IMR-90 (cell line): ENCODE results near the gene BLTP3B. TPM values are rescaled to one million over a fixed set of nuclear protein-coding genes. Genes with fewer than 3 reads are reported as not detected.

Source experiments
- ATAC-seq: fragments of 200-7000 bp; cut with Tn5 transposase; 2 replicates; pipeline ENCODE4 v1.9.1; 2020; ENCODE audit warnings: low read depth, mild to moderate bottlenecking, moderate library complexity
- BruUV-seq: library from RNA; stranded (reverse); fragments of 400-500 nt; replicated peaks from 2 replicates; lab custom pipeline; 2021; lab: Mats Ljungman, UMichigan
- CTCF ChIA-PET: fragments of 300-600 bp; formaldehyde crosslinking; extraction: SDS; loops from one replicate; lab custom pipeline; 2021; ENCODE audit warnings: antibody characterized with exemption; lab: Yijun Ruan, JAX
- POLR2A ChIA-PET: fragments of 300-600 bp; sonication (Branson Sonifier 250); formaldehyde crosslinking; loops from one replicate; lab custom pipeline; 2022; ENCODE audit warnings: antibody characterized with exemption; ENCODE audit not compliant: unreplicated experiment; lab: Charles Lee
- DNase-seq: peaks from one replicate; pipeline ENCODE4 v3.0.0; 2013
- H2AFZ ChIP-seq: replicated peaks from 2 replicates; pipeline ENCODE3; 2013; ENCODE audit warnings: low read length, mild to moderate bottlenecking; ENCODE audit not compliant: poor library complexity
- H2AK5ac ChIP-seq: 2 replicates; pipeline ENCODE4 v1.6.1; 2013; ENCODE audit warnings: low read depth, low read length, inconsistent platforms
- H2AK9ac ChIP-seq: replicated peaks from 2 replicates; pipeline ENCODE3; 2013; ENCODE audit warnings: mild to moderate bottlenecking, low read depth, low read length, moderate library complexity; ENCODE audit not compliant: poor library complexity
- H2BK120ac ChIP-seq: 2 replicates; pipeline ENCODE4 v1.6.1; 2013; ENCODE audit warnings: low read depth, low read length, inconsistent platforms
- H2BK15ac ChIP-seq: 3 replicates; pipeline ENCODE4 v1.6.1; 2013; ENCODE audit warnings: low read depth, low read length, inconsistent platforms
- H2BK20ac ChIP-seq: 2 replicates; pipeline ENCODE4 v1.6.1; 2013; ENCODE audit warnings: low read depth, mild to moderate bottlenecking, inconsistent platforms, low read length, moderate library complexity
- H2BK5ac ChIP-seq: 2 replicates; pipeline ENCODE4 v1.6.1; 2013; ENCODE audit warnings: mild to moderate bottlenecking, low read depth, low read length, inconsistent platforms; ENCODE audit not compliant: poor library complexity, severe bottlenecking
- H3K14ac ChIP-seq: replicated peaks from 2 replicates; pipeline ENCODE4 v1.6.1; 2013; ENCODE audit warnings: low read depth, low read length, inconsistent platforms
- H3K18ac ChIP-seq: 2 replicates; pipeline ENCODE4 v1.6.1; 2013; ENCODE audit warnings: low read depth, low read length, control low read depth
- H3K23ac ChIP-seq: 2 replicates; pipeline ENCODE4 v1.6.1; 2013; ENCODE audit warnings: low read depth, low read length, inconsistent platforms
- H3K27ac ChIP-seq: 2 replicates; pipeline ENCODE4 v1.5.1; 2013; ENCODE audit warnings: mild to moderate bottlenecking, control low read depth, low read length; ENCODE audit not compliant: insufficient read depth
- H3K27me3 ChIP-seq: 2 replicates; pipeline ENCODE4 v1.6.1; 2013; ENCODE audit warnings: low read length; ENCODE audit not compliant: control insufficient read depth, insufficient read depth
- H3K36me3 ChIP-seq: 2 replicates; pipeline ENCODE4 v1.6.1; 2013; ENCODE audit warnings: low read length, mixed read lengths; ENCODE audit not compliant: control insufficient read depth, insufficient read depth
- H3K4ac ChIP-seq: 2 replicates; pipeline ENCODE4 v1.6.1; 2013; ENCODE audit warnings: low read depth, low read length, inconsistent platforms
- H3K4me1 ChIP-seq: 2 replicates; pipeline ENCODE4 v1.6.1; 2013; ENCODE audit warnings: low read length, mixed read lengths; ENCODE audit not compliant: control insufficient read depth, insufficient read depth
- H3K4me2 ChIP-seq: 2 replicates; pipeline ENCODE4 v1.6.1; 2013; ENCODE audit warnings: low read depth, mild to moderate bottlenecking, control low read depth, low read length, moderate library complexity
- H3K4me3 ChIP-seq: 2 replicates; pipeline ENCODE4 v1.5.1; 2013; ENCODE audit warnings: low read depth, mild to moderate bottlenecking, control low read depth, low read length, moderate library complexity; ENCODE audit not compliant: insufficient read depth
- H3K56ac ChIP-seq: 2 replicates; pipeline ENCODE4 v1.6.1; 2013; ENCODE audit warnings: low read length, inconsistent platforms; ENCODE audit not compliant: insufficient read depth; ENCODE audit errors: extremely low read depth
- H3K79me1 ChIP-seq, 2 experiments: 2 replicates each; pipeline ENCODE4 v1.6.1; 2013; ENCODE audit warnings: low read length in 2 of 2, inconsistent platforms in 1 of 2, low read depth in 1 of 2
- H3K9ac ChIP-seq: 2 replicates; pipeline ENCODE4 v1.6.1; 2013; ENCODE audit warnings: low read depth, low read length, control low read depth
- H3K9me1 ChIP-seq: 2 replicates; pipeline ENCODE4 v1.6.1; 2013; ENCODE audit warnings: low read length, inconsistent platforms; ENCODE audit not compliant: insufficient read depth
- H3K9me3 ChIP-seq: 2 replicates; pipeline ENCODE4 v1.6.1; 2013; ENCODE audit warnings: low read length; ENCODE audit not compliant: control insufficient read depth, insufficient read depth
- H4K20me1 ChIP-seq: 2 replicates; pipeline ENCODE4 v1.6.1; 2013; ENCODE audit warnings: low read length, inconsistent platforms; ENCODE audit not compliant: insufficient read depth
- H4K5ac ChIP-seq: 2 replicates; pipeline ENCODE4 v1.6.1; 2013; ENCODE audit warnings: mild to moderate bottlenecking, low read depth, low read length, control low read depth
- H4K8ac ChIP-seq, 2 experiments: 2 replicates each; pipeline ENCODE4 v1.6.1; 2013; ENCODE audit warnings: low read depth in 2 of 2, low read length in 2 of 2, control low read depth in 1 of 2, inconsistent platforms in 1 of 2
- H4K91ac ChIP-seq: 2 replicates; pipeline ENCODE4 v1.6.1; 2013; ENCODE audit warnings: low read depth, low read length, inconsistent platforms; ENCODE audit not compliant: insufficient read depth
- RAD21 ChIP-seq: IDR thresholded peaks from 2 replicates; pipeline ENCODE4 v1.6.1; 2012; ENCODE audit warnings: low read length, improper control_type of control experiment
- RFX5 ChIP-seq: IDR thresholded peaks from 2 replicates; pipeline ENCODE4 v1.8.0; 2012; ENCODE audit warnings: low read depth, mild to moderate bottlenecking, low read length, moderate library complexity
- SMC3 ChIP-seq: fragments of 150-350 bp; IDR thresholded peaks from 2 replicates; pipeline ENCODE4 v1.6.1; 2016; ENCODE audit warnings: low read depth, mild to moderate bottlenecking, antibody characterized with exemption, low read length, moderate library complexity
- WGBS, 2 experiments: methylation state at CpG; one replicate each; pipeline versions ENCODE4 v1.1.5 to v1.1.7; 2013; ENCODE audit warnings: missing lambda C conversion rate in 2 of 2; ENCODE audit not compliant: insufficient read length in 1 of 2; ENCODE audit errors: extremely low coverage in 2 of 2; 5-methylcytosine and 5-hydroxymethylcytosine counted together
- dilution Hi-C: fragments of 300-500 bp; cut with HindIII; formaldehyde crosslinking; loops from one replicate; pipeline ENCODE4 v1.14.3; 2018; ENCODE audit warnings: low sequenced_read_pairs; ENCODE audit not compliant: unreplicated experiment
- in situ Hi-C: fragments of 300-500 bp; cut with MboI; formaldehyde crosslinking; loops from 3 replicates; pipeline ENCODE4 v1.14.3; 2019; ENCODE audit warnings: low sequenced_read_pairs, inconsistent platforms, mixed read lengths
- intact Hi-C: fragments of 100-400 bp; cut with micrococcal nuclease; formaldehyde crosslinking; loops from 2 replicates; pipeline ENCODE4 v1.10.0; 2022
- polyA plus RNA-seq, 3 experiments: library from polyadenylated mRNA; depleted of rRNA; stranded (reverse); fragments of >200 nt; gene quantifications; 2 replicates each; pipeline ENCODE4 v1.2.3, GENCODE V29; 2012; ENCODE audit warnings: low replicate concordance in 1 of 3
- total RNA-seq: library from RNA; depleted of rRNA; stranded (reverse); fragments of >200 nt; gene quantifications from 2 replicates; pipeline ENCODE4 v1.2.3, GENCODE V29; 2012
- TF ChIP-seq, protein P1 (sequence below): conservative IDR thresholded peaks from 2 replicates; pipeline ENCODE4 v1.5.1; 2012; ENCODE audit warnings: mild to moderate bottlenecking, low read depth, low read length, improper control_type of control experiment

Gene BLTP3B
- total and polyA plus RNA-seq, 2 of the 4 experiments (the other 2 are of a cell fraction), result 8.9 to 38.7 TPM

- Histone ChIP-seq H4K5ac (no peak overlapping the region), H2BK5ac (no peak overlapping the region), H2AK9ac (no peak overlapping the region), H2BK15ac (no peak overlapping the region), H2AK5ac (no peak overlapping the region), H2BK20ac (no peak overlapping the region), H3K27me3 (peaks cover 6% of the 10 kb centered on the region; the same call in 1 of the 2 replicates), H3K4me1 (no peaks in the 10 kb centered on the region), H3K27ac (no peak overlapping the region), H3K79me1 (no peaks in the 10 kb centered on the region), H3K56ac (no peak overlapping the region), H3K14ac (no peak overlapping the region), H3K4me2 (no peak overlapping the region), H3K23ac (no peak overlapping the region), H4K91ac (no peak overlapping the region), H4K20me1 (no peaks in the 10 kb centered on the region), H2BK120ac (no peak overlapping the region), H3K4ac (no peak overlapping the region), H3K9ac (no peak overlapping the region), H3K9me3 (no peaks in the 10 kb centered on the region), H3K9me1 (no peaks in the 10 kb centered on the region), H3K18ac (no peak overlapping the region), H2AFZ (peak overlapping the region; percentile 83), H4K8ac (no peak overlapping the region; a peak in 1 of 4 replicates), H3K36me3 (no peaks in the 10 kb centered on the region), H3K4me3 (no peak overlapping the region)
- dilution Hi-C loops (no loop called here), in situ Hi-C loops (no loop called here), intact Hi-C loops (loop anchor here (2.0 kb wide), 2 partner anchors 46 to 400 kb away; partner anchors contain the start of gene ACTR6)
- BruUV-seq, result no TSS peak
- ChIA-PET POLR2A (no interaction called here), CTCF (interaction anchor here (0.6 to 1.1 kb wide), 8 partner anchors 8 to 400 kb away, joined by 3 to 5 read pairs (median 4); no protein-coding TSS in a partner anchor)
- peak; percentile 94 for ATAC-seq
- DNase-seq, result peak; percentile 48
- TF ChIP-seq RAD21 (peak; percentile 55), SMC3 (peak; percentile 30), RFX5 (no peak)
- TF ChIP-seq, protein P1, sequence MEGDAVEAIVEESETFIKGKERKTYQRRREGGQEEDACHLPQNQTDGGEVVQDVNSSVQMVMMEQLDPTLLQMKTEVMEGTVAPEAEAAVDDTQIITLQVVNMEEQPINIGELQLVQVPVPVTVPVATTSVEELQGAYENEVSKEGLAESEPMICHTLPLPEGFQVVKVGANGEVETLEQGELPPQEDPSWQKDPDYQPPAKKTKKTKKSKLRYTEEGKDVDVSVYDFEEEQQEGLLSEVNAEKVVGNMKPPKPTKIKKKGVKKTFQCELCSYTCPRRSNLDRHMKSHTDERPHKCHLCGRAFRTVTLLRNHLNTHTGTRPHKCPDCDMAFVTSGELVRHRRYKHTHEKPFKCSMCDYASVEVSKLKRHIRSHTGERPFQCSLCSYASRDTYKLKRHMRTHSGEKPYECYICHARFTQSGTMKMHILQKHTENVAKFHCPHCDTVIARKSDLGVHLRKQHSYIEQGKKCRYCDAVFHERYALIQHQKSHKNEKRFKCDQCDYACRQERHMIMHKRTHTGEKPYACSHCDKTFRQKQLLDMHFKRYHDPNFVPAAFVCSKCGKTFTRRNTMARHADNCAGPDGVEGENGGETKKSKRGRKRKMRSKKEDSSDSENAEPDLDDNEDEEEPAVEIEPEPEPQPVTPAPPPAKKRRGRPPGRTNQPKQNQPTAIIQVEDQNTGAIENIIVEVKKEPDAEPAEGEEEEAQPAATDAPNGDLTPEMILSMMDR, result peak; percentile 65
- WGBS, 2 experiments, result 47% methylated on average over 3 of the region's 15 CpGs; no CpG with 5 or more reads in 1 of the 2 experiments
These were observed 12.0 kb upstream of the BLTP3B start for GRCh38 chr12:100154474-100155247.
